Stimulated activated naive CD8-positive, alpha-beta T cell treated with anti-CD3 and anti-CD28 coated beads, Interleukin-15, Interleukin-2, amounts not matched to agents 100 ng/mL and 50 ng/mL, for 24 hours (primary cell): ENCODE results near the gene NXPH2.

Source experiments
- H3K27ac Mint-ChIP-seq: one replicate; pipeline ENCODE4 v1.8.0; 2021; ENCODE audit warnings: mild to moderate bottlenecking, mixed read lengths
- H3K27me3 Mint-ChIP-seq: one replicate; pipeline ENCODE4 v1.8.0; 2021; ENCODE audit warnings: mixed read lengths
- H3K36me3 Mint-ChIP-seq: one replicate; pipeline ENCODE4 v1.8.0; 2021; ENCODE audit warnings: low read depth, mixed read lengths
- H3K4me1 Mint-ChIP-seq: one replicate; pipeline ENCODE4 v1.8.0; 2021; ENCODE audit warnings: low read depth, mixed read lengths
- H3K4me3 Mint-ChIP-seq: one replicate; pipeline ENCODE4 v1.8.0; 2021; ENCODE audit warnings: mild to moderate bottlenecking, mixed read lengths
- H3K9me3 Mint-ChIP-seq: one replicate; pipeline ENCODE4 v1.8.0; 2021; ENCODE audit warnings: mixed read lengths

Gene NXPH2

DNA sequence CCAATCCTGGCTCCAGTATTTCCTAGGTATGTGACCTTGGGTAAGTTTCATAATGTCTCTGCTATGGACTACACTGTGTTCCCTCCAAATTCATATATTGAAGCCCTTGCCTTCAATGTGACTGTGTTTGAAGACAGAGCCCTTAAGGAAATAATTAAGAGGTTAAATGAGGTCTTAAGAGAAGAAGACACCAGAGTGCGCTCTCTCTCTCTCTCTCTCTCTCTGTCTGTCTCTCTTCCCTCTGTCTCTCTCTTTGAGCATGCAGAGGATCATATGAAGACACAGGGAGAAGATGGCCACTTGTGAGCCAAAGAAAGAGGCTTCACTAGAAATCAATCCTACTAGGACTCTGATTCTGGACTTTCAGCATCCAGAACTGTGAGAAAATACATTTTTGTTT, 52.2 kb downstream of the NXPH2 start:
- Mint-ChIP-seq H3K4me1 (no peaks in the 10 kb centered on the region), H3K27ac (no peak overlapping the region), H3K27me3 (no peaks in the 10 kb centered on the region), H3K4me3 (no peak overlapping the region), H3K9me3 (peaks cover 8% of the 10 kb centered on the region), H3K36me3 (no peaks in the 10 kb centered on the region)

DNA sequence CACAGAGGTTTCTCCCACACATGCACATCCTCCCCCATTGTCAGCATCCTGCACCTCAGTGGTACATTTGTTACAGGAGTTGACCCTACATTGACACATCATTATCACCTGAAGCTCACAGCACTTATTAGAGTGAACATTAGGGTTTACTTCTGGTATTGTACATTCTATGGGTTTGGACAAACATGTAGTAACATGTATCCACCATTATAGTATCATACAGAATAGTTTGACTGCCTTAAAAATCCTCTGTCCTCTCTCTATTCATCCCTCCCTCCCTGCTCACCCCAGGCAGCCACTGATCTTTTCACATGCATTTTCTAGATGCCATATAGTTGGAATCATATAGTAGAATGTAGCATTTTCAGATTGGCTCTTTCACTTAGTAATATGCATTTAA, 53.5 kb downstream of the NXPH2 start:
- no peaks in the 10 kb centered on the region for H3K36me3 Mint-ChIP-seq
- H3K9me3 Mint-ChIP-seq, result peaks cover 8% of the 10 kb centered on the region
- no peaks in the 10 kb centered on the region for H3K4me1 Mint-ChIP-seq
- no peak overlapping the region for H3K4me3 Mint-ChIP-seq
- no peak overlapping the region for H3K27ac Mint-ChIP-seq
- H3K27me3 Mint-ChIP-seq, result no peaks in the 10 kb centered on the region

DNA sequence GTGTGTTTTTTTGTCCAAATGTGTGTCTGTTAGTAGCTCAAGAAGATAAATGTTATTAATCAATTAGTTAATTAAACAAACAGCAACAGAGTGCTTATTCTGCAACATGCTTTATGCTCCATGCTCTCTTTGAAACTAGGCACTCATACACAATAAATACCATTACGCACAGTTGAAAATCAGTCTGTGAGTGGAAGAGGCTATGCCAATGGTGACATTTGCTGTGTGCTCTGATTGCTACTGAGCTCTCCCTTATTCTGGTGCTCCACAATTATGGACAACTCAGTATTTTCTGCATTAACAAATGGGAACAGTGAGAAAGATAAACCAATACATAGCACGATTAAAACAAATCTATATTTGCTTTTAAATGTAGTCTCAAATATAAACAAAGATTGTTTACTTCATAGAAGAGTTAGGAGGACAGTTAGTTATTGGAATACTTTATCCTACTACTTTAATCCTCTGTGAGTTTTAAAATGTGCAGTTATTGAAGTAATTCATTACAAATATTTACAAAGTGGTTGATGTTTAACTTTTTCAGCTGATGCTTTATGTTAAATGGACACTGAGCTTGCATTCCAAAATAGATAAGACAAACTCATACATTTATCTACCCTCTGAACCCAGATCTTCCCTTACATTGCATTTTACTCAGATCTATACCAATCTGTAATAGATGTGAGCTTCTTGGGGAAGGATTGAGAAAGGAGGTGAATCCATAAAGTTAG, 55.3 kb downstream of the NXPH2 start:
- Mint-ChIP-seq H3K27ac (no peak overlapping the region), H3K4me1 (no peaks in the 10 kb centered on the region), H3K36me3 (no peaks in the 10 kb centered on the region), H3K4me3 (no peak overlapping the region), H3K27me3 (no peaks in the 10 kb centered on the region), H3K9me3 (peaks cover 8% of the 10 kb centered on the region)

DNA sequence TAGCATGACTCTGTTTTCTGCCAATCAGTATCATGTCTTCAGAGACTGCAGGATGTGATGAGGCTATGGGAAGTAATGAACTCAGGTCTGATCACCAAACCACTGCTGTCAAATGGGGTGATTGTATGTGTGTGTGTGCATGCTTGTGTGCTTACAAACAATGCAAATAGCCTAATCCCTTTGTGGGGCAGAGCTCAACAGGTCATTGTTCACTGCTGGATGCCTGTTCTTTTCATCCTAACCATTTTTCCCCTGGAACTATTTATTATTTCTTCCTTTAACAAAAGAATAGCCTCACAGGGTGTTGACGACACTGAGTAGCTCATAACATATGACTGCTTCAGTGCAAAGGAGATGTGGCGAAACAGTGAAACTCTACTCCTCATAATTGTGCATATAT, 55.9 kb downstream of the NXPH2 start:
- H3K27ac Mint-ChIP-seq, result no peak overlapping the region
- no peak overlapping the region for H3K4me3 Mint-ChIP-seq
- peaks cover 4% of the 10 kb centered on the region for H3K9me3 Mint-ChIP-seq
- H3K27me3 Mint-ChIP-seq, result no peaks in the 10 kb centered on the region
- H3K36me3 Mint-ChIP-seq, result no peaks in the 10 kb centered on the region
- H3K4me1 Mint-ChIP-seq, result no peaks in the 10 kb centered on the region

DNA sequence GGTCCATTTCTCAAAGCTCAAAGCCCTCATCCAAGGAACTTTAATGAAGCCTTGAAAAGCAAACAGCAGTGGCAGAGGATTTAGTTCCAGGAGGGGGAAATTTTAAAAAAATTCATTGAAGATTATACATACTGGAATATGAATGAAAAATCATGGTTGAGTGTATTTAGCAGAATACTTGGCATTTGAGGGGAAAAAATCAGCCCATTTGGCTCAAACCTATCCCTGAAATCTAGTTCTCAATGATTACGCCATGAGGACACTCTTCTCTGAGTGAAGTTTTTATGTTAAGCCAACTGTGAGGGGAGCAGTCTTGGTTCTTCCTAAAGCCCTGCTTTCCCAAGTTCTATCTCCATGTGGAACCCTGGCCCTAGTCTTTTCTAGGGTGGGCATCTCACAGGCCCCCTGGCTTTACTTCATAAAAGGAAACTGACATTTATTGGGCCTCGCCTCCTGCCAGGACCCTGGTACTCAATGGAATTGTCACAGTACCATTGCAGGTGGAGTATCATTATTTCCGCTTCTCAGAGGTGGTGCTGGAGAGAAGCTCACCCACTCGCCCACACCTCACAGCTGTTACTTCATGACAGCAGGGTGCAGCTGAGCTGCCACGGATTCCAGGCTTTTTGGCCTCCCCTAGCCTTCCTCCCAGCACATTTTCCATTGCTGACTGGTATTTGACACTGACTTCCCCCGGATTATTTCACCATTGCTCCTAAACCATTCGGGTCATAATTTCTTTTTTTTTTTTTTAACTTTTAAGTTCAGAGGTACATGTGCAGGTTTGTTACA, 56.8 kb downstream of the NXPH2 start:
- H3K4me1 Mint-ChIP-seq, result no peaks in the 10 kb centered on the region
- no peaks in the 10 kb centered on the region for H3K9me3 Mint-ChIP-seq
- no peaks in the 10 kb centered on the region for H3K36me3 Mint-ChIP-seq
- H3K27ac Mint-ChIP-seq, result no peak overlapping the region
- H3K27me3 Mint-ChIP-seq, result no peaks in the 10 kb centered on the region
- no peak overlapping the region for H3K4me3 Mint-ChIP-seq

DNA sequence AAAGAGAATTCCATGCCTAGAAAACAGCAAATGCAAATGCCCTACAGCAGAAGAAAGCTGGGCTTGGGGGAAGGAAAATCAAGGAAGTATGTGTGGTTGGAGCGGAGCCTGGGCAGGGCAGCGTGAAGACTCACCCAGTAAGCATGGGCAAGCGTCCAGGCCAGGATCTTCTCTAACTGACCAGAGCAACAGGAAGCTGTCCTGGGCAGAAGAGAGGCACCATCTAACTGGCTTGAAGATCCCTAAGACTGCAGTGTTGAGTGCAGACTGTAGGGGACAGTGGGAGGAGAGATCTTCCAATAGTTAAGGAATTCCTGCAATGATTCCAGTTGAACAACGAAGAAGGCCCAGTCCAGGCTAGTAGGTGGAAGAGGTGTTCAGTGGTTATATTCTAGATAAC, 57.9 kb downstream of the NXPH2 start:
- Mint-ChIP-seq H3K27me3 (peaks cover 7% of the 10 kb centered on the region), H3K4me1 (no peaks in the 10 kb centered on the region), H3K27ac (no peak overlapping the region), H3K36me3 (no peaks in the 10 kb centered on the region), H3K9me3 (no peaks in the 10 kb centered on the region), H3K4me3 (no peak overlapping the region)

DNA sequence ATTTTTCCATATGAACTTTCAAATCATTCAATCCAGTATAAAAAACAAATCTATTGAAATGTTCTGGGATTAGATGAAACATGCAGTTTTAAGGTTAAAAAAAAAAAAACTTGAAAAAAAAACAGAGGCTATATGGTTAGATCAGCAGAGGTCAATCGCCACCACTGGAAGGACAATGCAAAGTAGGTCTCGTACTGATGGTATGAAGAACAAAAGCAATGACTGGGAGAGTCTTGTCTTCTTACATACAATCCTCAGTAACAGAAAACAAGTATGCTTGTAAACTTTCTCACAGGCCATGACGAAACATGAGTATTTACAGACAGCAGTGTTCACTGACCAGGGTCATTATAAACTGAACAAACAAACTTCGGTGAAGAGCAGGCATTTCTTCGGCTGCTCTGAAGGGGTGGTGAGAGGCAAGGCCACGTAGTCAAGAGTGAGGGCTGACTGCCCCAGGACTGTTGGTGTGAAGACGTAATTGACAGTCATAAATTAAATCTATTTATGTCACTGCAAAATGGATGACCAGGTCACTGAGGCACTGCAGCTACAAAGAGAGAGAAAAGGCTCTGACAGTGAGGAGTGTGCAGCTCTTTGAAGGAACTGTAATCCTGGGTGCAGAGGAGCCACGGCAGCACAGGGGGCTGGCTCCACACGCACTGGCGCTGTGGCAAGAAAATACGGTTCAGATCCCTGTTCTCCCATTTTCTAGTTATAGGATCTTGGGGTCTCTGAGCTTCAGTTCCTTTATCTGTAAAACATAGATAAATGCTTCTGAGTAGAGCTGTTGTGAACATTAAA, 60.0 kb downstream of the NXPH2 start:
- H3K27ac Mint-ChIP-seq, result no peak overlapping the region
- H3K4me3 Mint-ChIP-seq, result no peak overlapping the region
- peaks cover 7% of the 10 kb centered on the region for H3K27me3 Mint-ChIP-seq
- no peaks in the 10 kb centered on the region for H3K9me3 Mint-ChIP-seq
- H3K36me3 Mint-ChIP-seq, result no peaks in the 10 kb centered on the region
- no peaks in the 10 kb centered on the region for H3K4me1 Mint-ChIP-seq

DNA sequence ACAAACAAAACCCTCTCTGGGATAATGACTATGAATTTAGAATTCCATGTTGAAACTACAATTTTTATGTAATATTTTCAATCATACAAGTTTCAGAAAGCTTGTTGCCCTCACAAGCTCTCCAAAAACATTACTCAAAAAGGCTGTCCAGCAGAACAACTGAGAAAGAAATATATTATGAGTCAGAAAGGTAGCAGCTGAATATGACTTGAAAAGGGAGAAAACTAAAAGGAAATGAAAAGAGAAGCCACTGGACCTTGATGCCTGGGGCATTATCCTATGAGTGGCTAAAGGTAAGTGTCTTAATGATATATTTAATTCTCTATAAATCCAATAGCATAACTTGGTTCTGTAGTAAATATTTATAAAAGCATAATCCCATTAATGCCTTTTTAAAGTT, 61.8 kb downstream of the NXPH2 start:
- H3K4me3 Mint-ChIP-seq, result no peak overlapping the region
- H3K4me1 Mint-ChIP-seq, result no peaks in the 10 kb centered on the region
- H3K9me3 Mint-ChIP-seq, result no peaks in the 10 kb centered on the region
- H3K27me3 Mint-ChIP-seq, result peaks cover 7% of the 10 kb centered on the region
- no peak overlapping the region for H3K27ac Mint-ChIP-seq
- no peaks in the 10 kb centered on the region for H3K36me3 Mint-ChIP-seq

DNA sequence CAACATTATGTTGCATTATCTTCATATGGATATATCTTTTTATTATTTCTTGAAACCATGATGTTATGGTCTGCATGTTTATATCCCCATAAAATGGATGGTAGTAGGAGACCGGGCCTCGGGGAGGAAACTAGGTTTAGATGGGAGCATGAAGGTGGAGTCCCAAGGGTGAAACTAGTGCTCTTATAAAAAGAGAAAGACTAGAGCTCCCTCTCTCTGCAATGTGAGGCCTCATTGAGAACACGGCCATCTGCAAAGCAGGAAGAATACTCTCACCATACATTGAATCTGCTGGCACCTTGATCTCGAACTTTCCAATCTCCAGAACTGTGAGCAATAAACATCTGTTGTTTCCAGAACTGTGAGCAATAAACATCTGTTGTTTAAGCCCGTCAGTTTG, 64.0 kb downstream of the NXPH2 start:
- no peaks in the 10 kb centered on the region for H3K36me3 Mint-ChIP-seq
- no peaks in the 10 kb centered on the region for H3K4me1 Mint-ChIP-seq
- no peak overlapping the region for H3K4me3 Mint-ChIP-seq
- no peak overlapping the region for H3K27ac Mint-ChIP-seq
- H3K27me3 Mint-ChIP-seq, result peaks cover 11% of the 10 kb centered on the region
- H3K9me3 Mint-ChIP-seq, result peaks cover 4% of the 10 kb centered on the region

DNA sequence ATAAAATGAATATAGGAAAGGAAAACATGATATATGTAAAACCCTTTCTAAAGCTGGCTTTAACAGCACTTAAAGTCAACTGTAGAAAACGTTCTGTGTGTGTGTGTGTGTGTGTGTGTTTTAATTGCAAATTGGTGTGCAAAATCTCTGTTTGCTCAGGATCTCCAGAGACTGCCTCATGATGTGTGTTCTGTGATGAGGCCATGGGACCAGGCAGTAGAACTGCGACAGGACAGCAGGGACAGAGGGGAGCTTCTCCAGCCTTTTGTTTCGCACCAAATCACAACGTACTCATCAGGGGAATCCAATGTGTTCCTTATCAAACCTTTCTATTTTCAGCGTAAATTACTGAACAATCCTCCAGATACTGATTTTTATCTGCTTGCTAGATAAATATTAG, 66.7 kb downstream of the NXPH2 start:
- Mint-ChIP-seq H3K9me3 (peaks cover 6% of the 10 kb centered on the region), H3K36me3 (no peaks in the 10 kb centered on the region), H3K27ac (no peak overlapping the region), H3K4me3 (no peak overlapping the region), H3K4me1 (no peaks in the 10 kb centered on the region), H3K27me3 (peaks cover 11% of the 10 kb centered on the region)

DNA sequence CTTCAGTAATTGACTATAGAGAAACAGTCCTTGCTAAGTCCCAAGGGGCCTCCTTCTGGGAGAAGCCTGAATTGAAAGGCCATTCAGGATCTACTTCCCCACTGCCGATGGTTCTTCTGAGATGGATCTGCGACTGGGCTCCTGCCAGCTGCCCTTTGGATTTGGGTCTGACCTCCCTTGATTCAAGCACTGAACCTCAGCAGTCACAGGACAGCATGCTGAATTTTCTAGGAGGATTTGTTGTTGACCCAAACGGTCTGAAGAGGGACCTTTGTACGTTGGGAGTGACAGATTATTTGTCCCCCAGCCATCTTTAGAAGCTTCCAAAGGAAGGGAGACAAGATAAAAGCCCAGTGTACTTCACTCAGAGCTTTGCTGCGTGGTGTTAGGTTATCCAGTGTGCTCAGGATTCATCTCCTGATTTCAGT, 67.1 kb downstream of the NXPH2 start:
- Mint-ChIP-seq H3K27ac (no peak overlapping the region), H3K27me3 (peaks cover 11% of the 10 kb centered on the region), H3K9me3 (peaks cover 6% of the 10 kb centered on the region), H3K4me3 (no peak overlapping the region), H3K4me1 (no peaks in the 10 kb centered on the region), H3K36me3 (no peaks in the 10 kb centered on the region)

DNA sequence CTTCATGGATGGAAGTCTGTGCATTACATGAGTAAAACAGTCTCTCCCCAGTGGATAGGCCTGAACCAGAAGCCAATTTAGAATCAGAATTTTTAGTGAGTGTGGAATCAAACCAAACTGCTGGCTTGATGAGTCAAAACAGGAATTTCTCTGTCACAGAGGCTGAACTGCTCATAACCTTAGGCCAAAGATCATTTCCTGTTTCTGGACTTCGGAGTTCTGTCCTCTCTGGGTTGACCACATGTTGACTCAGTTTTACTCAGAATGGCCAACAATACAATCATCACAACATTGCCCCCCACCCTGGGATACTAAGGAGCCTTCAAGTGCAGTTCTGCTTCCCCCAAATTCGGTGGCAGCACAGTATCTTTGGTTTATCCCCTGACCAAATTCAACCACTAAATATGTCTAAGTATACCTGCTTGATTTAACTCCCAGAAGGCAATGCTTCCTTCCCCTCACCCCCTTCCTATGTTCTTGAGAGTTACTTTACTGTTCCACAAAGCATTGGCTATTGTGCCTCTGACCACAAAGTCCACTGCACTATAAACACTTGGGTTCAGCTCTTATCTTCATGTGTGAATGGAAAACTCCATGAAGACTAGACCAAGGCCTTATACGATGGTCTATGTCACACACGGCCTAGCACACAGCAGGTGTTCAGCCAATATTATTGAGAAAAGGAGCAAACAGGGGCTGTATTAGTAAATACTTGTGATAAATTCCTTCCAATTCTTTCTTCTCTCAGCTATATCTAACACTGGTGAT, 67.8 kb downstream of the NXPH2 start:
- Mint-ChIP-seq H3K27ac (no peak overlapping the region), H3K9me3 (peaks cover 6% of the 10 kb centered on the region), H3K27me3 (peaks cover 5% of the 10 kb centered on the region), H3K4me3 (no peak overlapping the region), H3K4me1 (no peaks in the 10 kb centered on the region), H3K36me3 (no peaks in the 10 kb centered on the region)

DNA sequence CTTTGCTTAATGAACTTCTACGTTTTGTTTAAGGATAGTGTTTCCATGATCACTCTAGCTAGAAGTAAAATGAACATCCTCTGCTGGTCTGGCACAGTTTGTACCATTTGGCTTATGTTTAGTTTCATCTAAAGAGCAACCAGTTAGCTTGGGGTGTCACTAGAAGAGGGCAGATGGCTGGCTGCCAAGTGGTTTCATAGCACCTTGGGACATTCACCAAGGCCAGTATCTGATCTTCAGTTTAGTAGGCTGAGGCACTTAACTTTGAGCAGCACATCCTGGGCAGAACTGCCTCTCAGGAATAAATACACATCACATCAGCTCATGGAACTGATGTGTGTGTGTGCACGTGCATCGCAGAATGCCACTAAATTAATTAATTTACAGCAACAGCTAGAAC, 68.4 kb downstream of the NXPH2 start:
- Mint-ChIP-seq H3K4me3 (no peak overlapping the region), H3K9me3 (peaks cover 6% of the 10 kb centered on the region), H3K36me3 (no peaks in the 10 kb centered on the region), H3K27me3 (peaks cover 4% of the 10 kb centered on the region), H3K27ac (no peak overlapping the region), H3K4me1 (no peaks in the 10 kb centered on the region)

DNA sequence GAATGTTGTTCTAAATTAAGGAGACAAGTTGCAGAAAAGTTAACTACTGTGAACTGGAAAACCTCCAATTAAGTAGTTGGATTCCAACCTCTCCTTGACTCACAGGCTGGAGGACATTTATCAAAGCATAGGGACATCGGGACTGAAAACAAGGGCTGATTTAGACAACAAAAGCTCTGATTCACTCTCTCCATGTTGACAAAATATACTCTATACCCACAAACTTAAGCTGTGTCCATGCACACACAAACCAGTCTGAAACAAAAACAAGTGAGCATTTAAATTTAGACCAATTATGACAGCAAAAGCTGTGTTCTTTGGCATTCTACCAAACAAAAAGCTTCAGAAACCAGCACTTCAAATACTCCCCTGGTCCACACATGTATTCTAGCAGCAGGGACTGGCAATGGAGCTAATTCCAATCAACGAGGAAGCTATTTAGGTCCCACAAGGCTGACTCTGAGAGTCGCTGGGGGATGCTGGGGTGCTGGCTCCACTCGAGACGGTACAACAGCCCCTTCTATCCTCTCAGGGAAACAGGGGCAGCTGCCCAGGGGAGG, 71.4 kb downstream of the NXPH2 start:
- Mint-ChIP-seq H3K4me1 (no peaks in the 10 kb centered on the region), H3K27me3 (peaks cover 4% of the 10 kb centered on the region), H3K9me3 (peaks cover 6% of the 10 kb centered on the region), H3K27ac (no peak overlapping the region), H3K36me3 (no peaks in the 10 kb centered on the region), H3K4me3 (no peak overlapping the region)
